Right lobe of liver (tissue), 6 donors: ENCODE results near the gene RNASE7. TPM values are rescaled to one million over a fixed set of nuclear protein-coding genes. Genes with fewer than 3 reads are reported as not detected.

Experiments
- ATAC-seq, 4 donors: fragments of 200-7000 bp; cut with Tn5 transposase; one replicate each; pipeline ENCODE4 v1.9.1; 2020; ENCODE audit warnings: mild to moderate bottlenecking in 4 of 4, moderate library complexity in 4 of 4
- DNase-seq, 3 donors: peaks; one replicate each; pipeline ENCODE4 v3.0.0-alpha.2; 2020
- H3K27ac ChIP-seq, 3 donors: fragments of 200-600 bp; one replicate each; pipeline ENCODE4 v1.8.0; 2022
- H3K27me3 ChIP-seq, 2 donors: fragments of 200-600 bp; one replicate each; pipeline ENCODE4 v1.8.0; 2022
- H3K36me3 ChIP-seq, 4 donors: fragments of 200-600 bp; sonication (generic) in 1 of 4; one replicate each; pipeline versions ENCODE4 v1.5.1 to v1.8.0; 2017 to 2022; ENCODE audit warnings: control low read depth in 1 of 4
- H3K4me1 ChIP-seq, 4 donors: fragments of 200-600 bp; sonication (generic) in 1 of 4; one replicate each; pipeline versions ENCODE4 v1.5.1 to v1.8.0; 2017 to 2022; ENCODE audit warnings: control low read depth in 1 of 4
- H3K4me3 ChIP-seq, 3 donors: fragments of 200-600 bp; one replicate each; pipeline ENCODE4 v1.8.0; 2022
- H3K9me3 ChIP-seq, 4 donors: fragments of 200-600 bp; sonication (generic) in 1 of 4; one replicate each; pipeline versions ENCODE4 v1.5.1 to v1.8.0; 2017 to 2022; ENCODE audit warnings: control low read depth in 1 of 4
- POLR2A ChIP-seq: fragments of 450-650 bp; IDR thresholded peaks from one replicate; pipeline ENCODE4 v1.6.1; 2017; ENCODE audit warnings: antibody characterized with exemption, mild to moderate bottlenecking
- WGBS: methylation state at CpG from one replicate; pipeline ENCODE4 v1.1.6; 2018; ENCODE audit warnings: low coverage, low lambda C conversion rate; ENCODE audit not compliant: insufficient coverage; ENCODE audit errors: missing lambda C conversion rate; 5-methylcytosine and 5-hydroxymethylcytosine counted together
- intact Hi-C, 2 donors: fragments of 100-400 bp; cut with DNase I; formaldehyde crosslinking; loops; one replicate each; pipeline versions ENCODE4 v1.11.2 to v1.14.1; 2022
- total RNA-seq, 6 experiments: library from RNA; depleted of rRNA in 2 of 6; stranded (reverse); fragments of >200 nt in 2 of 6; fragmentation: NEBNext Ultra II Directional in 3 of 6; extraction: Animal tissue kit (Norgen Biotek cat#: 25700) in 3 of 6; gene quantifications; one replicate each; pipeline versions ENCODE4 v1.1.0 to v1.2.4, GENCODE V29; 2016 to 2023
- TF ChIP-seq, protein P1 (sequence below), 4 donors: fragments of 200-600 bp in 3 of 4; fragments of 450-650 bp in 1 of 4; IDR thresholded peaks; one replicate each; pipeline versions ENCODE4 v1.5.1 to v1.8.0; 2016 to 2022; ENCODE audit warnings: antibody characterized with exemption in 4 of 4, mild to moderate bottlenecking in 2 of 4
- donor health status: DM: no; HTN: yes; CAD: no.
- donor health status: DM: no; HTN: no; CAD: no.
- donor health status: DM: no; HTN: no; CAD: no.
- donor health status: DM: no; HTN: yes; CAD: no.
- donor health status: DM: no; HTN: yes; CAD: no.

RNASE7 gene
- total RNA-seq, 6 experiments from 2014 or later, result 0.18 to 0.31 (median 0.22) TPM; not detected in 3

GRCh38 chr14:21089271-21089670 is 47.1 kb downstream of the RNASE7 start:
- peaks cover 0 to 28% (median 12%) of the 10 kb centered on the region in 4 donors for H3K36me3 ChIP-seq
- intact Hi-C loops, result no loop called here

DNA sequence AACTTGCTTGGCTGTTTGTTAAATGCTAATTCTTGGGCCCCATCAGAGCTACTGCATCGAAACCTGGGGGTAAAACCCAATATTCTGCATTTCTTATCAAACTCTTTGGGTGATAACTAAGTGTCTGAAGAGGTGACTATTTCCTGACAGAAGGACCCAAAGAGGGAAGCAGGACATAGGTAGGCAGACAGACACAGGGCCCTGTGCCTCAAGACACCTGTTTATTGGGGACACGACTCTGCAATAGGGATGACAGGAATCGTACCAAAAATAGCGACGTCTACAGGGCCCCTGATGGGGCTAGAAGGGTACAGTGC is 47.7 kb downstream of the RNASE7 start:
- TF ChIP-seq, protein P1, sequence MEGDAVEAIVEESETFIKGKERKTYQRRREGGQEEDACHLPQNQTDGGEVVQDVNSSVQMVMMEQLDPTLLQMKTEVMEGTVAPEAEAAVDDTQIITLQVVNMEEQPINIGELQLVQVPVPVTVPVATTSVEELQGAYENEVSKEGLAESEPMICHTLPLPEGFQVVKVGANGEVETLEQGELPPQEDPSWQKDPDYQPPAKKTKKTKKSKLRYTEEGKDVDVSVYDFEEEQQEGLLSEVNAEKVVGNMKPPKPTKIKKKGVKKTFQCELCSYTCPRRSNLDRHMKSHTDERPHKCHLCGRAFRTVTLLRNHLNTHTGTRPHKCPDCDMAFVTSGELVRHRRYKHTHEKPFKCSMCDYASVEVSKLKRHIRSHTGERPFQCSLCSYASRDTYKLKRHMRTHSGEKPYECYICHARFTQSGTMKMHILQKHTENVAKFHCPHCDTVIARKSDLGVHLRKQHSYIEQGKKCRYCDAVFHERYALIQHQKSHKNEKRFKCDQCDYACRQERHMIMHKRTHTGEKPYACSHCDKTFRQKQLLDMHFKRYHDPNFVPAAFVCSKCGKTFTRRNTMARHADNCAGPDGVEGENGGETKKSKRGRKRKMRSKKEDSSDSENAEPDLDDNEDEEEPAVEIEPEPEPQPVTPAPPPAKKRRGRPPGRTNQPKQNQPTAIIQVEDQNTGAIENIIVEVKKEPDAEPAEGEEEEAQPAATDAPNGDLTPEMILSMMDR (IDR thresholded peaks at IDR 0.05), result no peak
- TF ChIP-seq POLR2A, result no peak
- no peak for ATAC-seq
- H3K4me3 ChIP-seq, result no peak overlapping the region
- DNase-seq, result no peak
- peaks cover 0 to 23% (median 12%) of the 10 kb centered on the region in 4 donors for H3K36me3 ChIP-seq
- 100% methylated on average over 1 of the region's 5 CpGs for WGBS
- peaks cover 0 to 10% (median 2%) of the 10 kb centered on the region in 4 donors for H3K4me1 ChIP-seq
- intact Hi-C loops, result loop anchor here (5.0 to 10.0 kb wide), 2 partner anchors 73 to 75 kb away; no protein-coding TSS in a partner anchor
- H3K27me3 ChIP-seq, result no peaks in the 10 kb centered on the region
- H3K27ac ChIP-seq, result no peak overlapping the region
- no peaks in the 10 kb centered on the region for H3K9me3 ChIP-seq

More at GRCh38 chr14:21089271-21089670, 47.1 kb downstream of the RNASE7 start:
- no peak for TF ChIP-seq POLR2A
- TF ChIP-seq, protein P1 (IDR thresholded peaks at IDR 0.05), result no peak
- Histone ChIP-seq H3K9me3 (no peaks in the 10 kb centered on the region), H3K27me3 (no peaks in the 10 kb centered on the region), H3K4me3 (no peak overlapping the region), H3K27ac (no peak overlapping the region), H3K4me1 (peaks cover 0 to 15% (median 5%) of the 10 kb centered on the region in 4 donors)
- no peak for DNase-seq
- WGBS, result 60% methylated on average over 1 of the region's 1 CpG
- no peak for ATAC-seq

DNA sequence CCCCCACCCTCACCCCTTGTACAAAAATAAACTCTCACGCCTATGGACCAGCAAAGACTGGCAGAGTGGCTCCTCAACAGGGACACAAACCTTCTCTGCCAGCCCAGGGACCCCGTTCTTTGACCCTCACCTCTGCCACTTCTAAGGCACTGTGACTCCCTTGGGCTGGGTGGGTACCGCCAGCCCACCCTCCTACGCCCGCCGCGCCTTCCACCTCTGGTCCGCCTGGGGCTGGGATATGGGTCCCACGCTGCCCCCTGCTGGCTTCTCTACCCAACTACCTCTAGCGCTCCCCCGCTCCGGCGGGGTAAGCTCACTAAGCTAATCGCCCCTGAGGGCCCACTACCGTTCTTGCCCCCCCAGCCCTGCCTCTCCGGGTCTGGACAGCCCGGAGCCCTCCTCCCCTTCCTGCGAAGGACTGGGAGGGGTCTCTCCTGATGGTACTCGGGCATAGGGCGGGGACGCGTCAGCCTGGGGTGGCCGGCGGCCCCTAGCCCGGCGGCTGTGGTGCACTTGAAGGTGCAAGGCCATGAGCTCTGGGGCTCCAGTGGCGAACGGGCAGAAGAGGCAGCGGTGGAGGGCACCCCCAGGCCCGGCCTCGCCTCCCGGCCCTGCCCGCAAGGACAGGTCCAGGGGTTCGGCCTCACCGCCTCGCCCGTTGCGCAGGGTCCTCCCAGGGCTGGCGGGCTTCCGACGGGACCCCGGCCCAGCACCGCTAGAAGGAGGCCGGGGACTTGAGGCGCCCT is 48.2 kb downstream of the RNASE7 start:
- H3K36me3 ChIP-seq, result peaks cover 0 to 22% (median 12%) of the 10 kb centered on the region in 4 donors
- H3K27ac ChIP-seq, result no peak overlapping the region

GRCh38 chr14:21090940-21091663 is 48.9 kb downstream of the RNASE7 start:
- ATAC-seq, result no peak
- intact Hi-C loops, result loop anchor here (5.0 to 10.0 kb wide), 2 partner anchors 74 to 76 kb away; no protein-coding TSS in a partner anchor
- no peak for TF ChIP-seq POLR2A
- TF ChIP-seq, protein P1 (IDR thresholded peaks at IDR 0.05), result no peak

More for the DNA sequence above, 48.2 kb downstream of the RNASE7 start:
- ATAC-seq (peak in 1 of 4 donors; percentile 13), DNase-seq (peak in 1 of 3 donors; percentile 62)
- 91% methylated on average over 4 of the region's 45 CpGs for WGBS
- TF ChIP-seq, protein P1 (IDR thresholded peaks at IDR 0.05), result peak; percentile 12 to 45 (median 32)
- no peak for TF ChIP-seq POLR2A
- Histone ChIP-seq H3K9me3 (no peaks in the 10 kb centered on the region), H3K4me1 (peaks cover 0 to 4% (median 0%) of the 10 kb centered on the region in 4 donors), H3K4me3 (no peak overlapping the region), H3K27me3 (no peaks in the 10 kb centered on the region)
- intact Hi-C loops, result loop anchor here (5.0 to 10.0 kb wide), 2 partner anchors 73 to 76 kb away; no protein-coding TSS in a partner anchor

More at GRCh38 chr14:21090940-21091663, 48.9 kb downstream of the RNASE7 start:
- no peaks in the 10 kb centered on the region for H3K27me3 ChIP-seq
- H3K4me1 ChIP-seq, result no peaks in the 10 kb centered on the region
- no peaks in the 10 kb centered on the region for H3K9me3 ChIP-seq
- peaks cover 0 to 19% (median 10%) of the 10 kb centered on the region in 4 donors for H3K36me3 ChIP-seq
- H3K27ac ChIP-seq, result no peak overlapping the region
- no peak overlapping the region for H3K4me3 ChIP-seq
- DNase-seq, result no peak
- 78% methylated on average over 8 of the region's 45 CpGs for WGBS
